ENCODE measurements around the gene FAM13C.

GRCh38 chr10:59315465-59315864 is 46.9 kb downstream of the FAM13C start:
- TF ChIP-seq CREB1 (IDR thresholded peaks at IDR 0.05), result no peak
- TF ChIP-seq CREB1 (CRISPR knock-in tag; IDR thresholded peaks at IDR 0.05), result no peak
- no peak for TF ChIP-seq NR1H2 (CRISPR knock-in tag; IDR thresholded peaks at IDR 0.05)
- no peak for TF ChIP-seq TCF7L2 (IDR thresholded peaks at IDR 0.05; ENCODE audit: low read depth, low read length)
- TF ChIP-seq POLR2AphosphoS5 (IDR thresholded peaks at IDR 0.05; ENCODE audit: control insufficient read depth, insufficient read depth, low read depth, low read length), result no peak
- no peak for TF ChIP-seq EZH2 (IDR thresholded peaks at IDR 0.05; ENCODE audit: borderline replicate concordance, low read depth, low read length)
- TF ChIP-seq HMBOX1 (IDR thresholded peaks at IDR 0.05), result no peak
